Muscle layer of colon (tissue), 2 donors: Measurements from ENCODE around the gene MTCL1.

ENCODE experiments used
- H3K27ac ChIP-seq: one replicate; pipeline ENCODE4 v1.7.0; 2013; ENCODE audit warnings: low read depth, mild to moderate bottlenecking, low read length, moderate library complexity
- H3K27me3 ChIP-seq, 2 donors: one replicate each; pipeline ENCODE4 v1.7.0; 2013; ENCODE audit warnings: low read length in 2 of 2, mild to moderate bottlenecking in 2 of 2; ENCODE audit not compliant: insufficient read depth in 2 of 2, control insufficient read depth in 1 of 2
- H3K36me3 ChIP-seq: one replicate; pipeline ENCODE4 v1.7.0; 2013; ENCODE audit warnings: mild to moderate bottlenecking, low read length; ENCODE audit not compliant: insufficient read depth
- H3K4me1 ChIP-seq: one replicate; pipeline ENCODE4 v1.7.0; 2013; ENCODE audit warnings: mild to moderate bottlenecking, low read length; ENCODE audit not compliant: insufficient read depth
- H3K4me3 ChIP-seq, 2 donors: one replicate each; pipeline ENCODE4 v1.7.0; 2013; ENCODE audit warnings: low read length in 2 of 2, low read depth in 1 of 2, mild to moderate bottlenecking in 1 of 2, moderate library complexity in 1 of 2
- H3K9ac ChIP-seq: one replicate; pipeline ENCODE4 v1.7.0; 2013; ENCODE audit warnings: low read length
- H3K9me3 ChIP-seq: one replicate; pipeline ENCODE4 v1.7.0; 2013; ENCODE audit warnings: mild to moderate bottlenecking, low read length
- donor health status: abdominal sarcoma.
- donor health status: Adenocarcinoma of cecum.

The MTCL1 gene

GRCh38 chr18:8734496-8734895 lies 29.1 kb downstream of the MTCL1 start:
- no peak overlapping the region for H3K27ac ChIP-seq
- H3K36me3 ChIP-seq: peaks cover 13% of the 10 kb centered on the region
- no peaks in the 10 kb centered on the region for H3K27me3 ChIP-seq
- H3K9ac ChIP-seq: no peak overlapping the region
- H3K4me1 ChIP-seq: peaks cover 9% of the 10 kb centered on the region
- H3K9me3 ChIP-seq: no peaks in the 10 kb centered on the region
- no peak overlapping the region for H3K4me3 ChIP-seq

- Histone ChIP-seq H3K4me1 (peaks cover 6% of the 10 kb centered on the region), H3K4me3 (no peak overlapping the region), H3K27me3 (no peaks in the 10 kb centered on the region), H3K36me3 (peaks cover 13% of the 10 kb centered on the region), H3K9me3 (no peaks in the 10 kb centered on the region), H3K9ac (no peak overlapping the region), H3K27ac (no peak overlapping the region)
Observed at GRCh38 chr18:8735274-8735673, 29.9 kb downstream of the MTCL1 start.

- Histone ChIP-seq H3K9ac (no peak overlapping the region), H3K27me3 (no peaks in the 10 kb centered on the region), H3K4me1 (peaks cover 32% of the 10 kb centered on the region), H3K9me3 (no peaks in the 10 kb centered on the region), H3K4me3 (no peak overlapping the region), H3K36me3 (peaks cover 5% of the 10 kb centered on the region), H3K27ac (peak overlapping the region; percentile 16)
Observed at GRCh38 chr18:8741117-8741516, 35.8 kb downstream of the MTCL1 start.

- H3K36me3 ChIP-seq: peaks cover 5% of the 10 kb centered on the region
- no peak overlapping the region for H3K9ac ChIP-seq
Observed at GRCh38 chr18:8741532-8741931, 36.2 kb downstream of the MTCL1 start.

GRCh38 chr18:8742387-8743361 lies 37.3 kb downstream of the MTCL1 start:
- Histone ChIP-seq H3K9ac (no peak overlapping the region), H3K4me1 (peaks cover 47% of the 10 kb centered on the region), H3K27ac (peak overlapping the region; percentile 16), H3K9me3 (no peaks in the 10 kb centered on the region), H3K27me3 (no peaks in the 10 kb centered on the region), H3K4me3 (no peak overlapping the region), H3K36me3 (peaks cover 5% of the 10 kb centered on the region)

More at GRCh38 chr18:8741532-8741931, 36.2 kb downstream of the MTCL1 start:
- no peak overlapping the region for H3K4me3 ChIP-seq
- H3K4me1 ChIP-seq: peaks cover 37% of the 10 kb centered on the region
- no peaks in the 10 kb centered on the region for H3K27me3 ChIP-seq
- no peaks in the 10 kb centered on the region for H3K9me3 ChIP-seq
- peak overlapping the region; percentile 16 for H3K27ac ChIP-seq

GRCh38 chr18:8744038-8744437 lies 38.7 kb downstream of the MTCL1 start:
- Histone ChIP-seq H3K27me3 (no peaks in the 10 kb centered on the region), H3K4me1 (peaks cover 55% of the 10 kb centered on the region), H3K9me3 (no peaks in the 10 kb centered on the region), H3K4me3 (no peak overlapping the region), H3K9ac (no peak overlapping the region), H3K36me3 (peaks cover 5% of the 10 kb centered on the region), H3K27ac (peak overlapping the region; percentile 55)

GRCh38 chr18:8744656-8745055 lies 39.3 kb downstream of the MTCL1 start:
- Histone ChIP-seq H3K9me3 (no peaks in the 10 kb centered on the region), H3K27me3 (no peaks in the 10 kb centered on the region), H3K27ac (no peak overlapping the region), H3K9ac (no peak overlapping the region), H3K4me1 (peaks cover 62% of the 10 kb centered on the region), H3K4me3 (no peak overlapping the region), H3K36me3 (peaks cover 7% of the 10 kb centered on the region)

- no peak overlapping the region for H3K9ac ChIP-seq
- H3K27ac ChIP-seq: peak overlapping the region; percentile 4
- peaks cover 69% of the 10 kb centered on the region for H3K4me1 ChIP-seq
Observed at GRCh38 chr18:8745355-8746014, 40.1 kb downstream of the MTCL1 start.

GRCh38 chr18:8747440-8747937 lies 42.1 kb downstream of the MTCL1 start:
- Histone ChIP-seq H3K27me3 (no peaks in the 10 kb centered on the region), H3K9me3 (no peaks in the 10 kb centered on the region), H3K27ac (peak overlapping the region; percentile 35), H3K9ac (no peak overlapping the region), H3K4me3 (no peak overlapping the region), H3K36me3 (peaks cover 7% of the 10 kb centered on the region), H3K4me1 (peaks cover 67% of the 10 kb centered on the region)

More at GRCh38 chr18:8745355-8746014, 40.1 kb downstream of the MTCL1 start:
- no peaks in the 10 kb centered on the region for H3K9me3 ChIP-seq
- peaks cover 7% of the 10 kb centered on the region for H3K36me3 ChIP-seq
- no peaks in the 10 kb centered on the region for H3K27me3 ChIP-seq
- no peak overlapping the region for H3K4me3 ChIP-seq

- no peaks in the 10 kb centered on the region for H3K27me3 ChIP-seq
- H3K36me3 ChIP-seq: peaks cover 7% of the 10 kb centered on the region
- H3K9ac ChIP-seq: no peak overlapping the region
- no peaks in the 10 kb centered on the region for H3K9me3 ChIP-seq
- H3K27ac ChIP-seq: peak overlapping the region; percentile 77
- H3K4me1 ChIP-seq: peaks cover 65% of the 10 kb centered on the region
- no peak overlapping the region for H3K4me3 ChIP-seq
Observed at GRCh38 chr18:8749492-8749891, 44.1 kb downstream of the MTCL1 start.

GRCh38 chr18:8750954-8751415 lies 45.6 kb downstream of the MTCL1 start:
- H3K27me3 ChIP-seq: no peaks in the 10 kb centered on the region
- H3K27ac ChIP-seq: peak overlapping the region; percentile 77
- H3K36me3 ChIP-seq: peaks cover 7% of the 10 kb centered on the region
- peaks cover 65% of the 10 kb centered on the region for H3K4me1 ChIP-seq
- no peaks in the 10 kb centered on the region for H3K9me3 ChIP-seq
- no peak overlapping the region for H3K9ac ChIP-seq
- H3K4me3 ChIP-seq: no peak overlapping the region
